ENCODE results near the gene SFMBT2.

The SFMBT2 gene

DNA sequence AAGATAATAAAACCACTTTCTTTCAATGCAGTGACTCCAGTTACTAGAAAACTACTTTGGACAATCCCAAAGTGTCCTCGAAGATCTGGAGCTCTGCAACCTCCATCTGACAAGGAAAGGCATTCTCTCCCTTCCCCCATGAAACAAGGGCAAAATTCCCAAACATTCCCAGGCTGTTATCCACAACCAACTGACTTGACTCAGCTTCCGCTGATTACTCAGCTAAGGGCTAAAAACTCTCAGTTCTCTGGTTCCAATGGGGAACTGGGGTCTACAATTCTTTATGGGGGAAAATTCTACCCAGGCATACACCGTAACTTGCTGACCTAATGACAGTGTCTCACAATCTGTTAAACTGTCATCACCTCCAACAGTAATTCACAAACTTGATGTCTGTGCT lies 48.4 kb downstream of the SFMBT2 start:
- no peak for DNase-seq

DNA sequence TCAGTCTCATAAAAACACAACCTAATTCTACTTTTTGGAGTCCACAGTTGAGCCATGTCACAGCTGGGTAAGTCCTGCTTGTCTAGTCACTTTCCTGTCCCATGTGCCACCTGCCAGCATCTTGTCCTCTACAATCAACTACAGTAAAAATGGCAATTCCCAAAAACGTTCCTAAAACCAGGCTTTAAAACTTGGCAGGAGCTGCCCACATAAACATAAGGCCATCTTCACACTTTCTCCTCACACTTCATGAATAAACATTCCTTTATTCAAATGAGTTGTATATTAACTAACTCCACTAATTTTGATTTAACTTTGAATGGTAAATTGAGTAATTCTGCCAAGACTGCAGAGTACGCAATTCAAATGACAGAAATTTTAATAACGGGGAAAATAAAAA lies 49.5 kb downstream of the SFMBT2 start:
- DNase-seq, result no peak

DNA sequence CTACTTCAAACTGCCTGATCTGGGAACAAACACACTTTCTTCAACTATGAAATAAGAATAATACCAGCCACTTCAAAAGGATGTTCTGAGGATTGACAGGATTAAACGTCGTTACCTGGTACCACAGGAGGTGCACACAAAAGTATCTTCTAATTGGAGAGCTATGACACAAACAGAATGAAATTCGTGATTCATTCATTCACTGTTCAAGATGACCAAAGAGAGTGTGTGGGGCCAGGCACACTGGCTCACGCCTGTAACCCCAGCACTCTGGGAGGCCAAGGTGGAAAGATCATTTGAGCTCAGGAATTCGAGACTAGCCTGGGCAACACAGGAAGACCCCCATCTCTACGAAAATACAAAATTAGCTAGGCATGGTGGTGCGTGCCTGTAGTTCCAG lies 50.9 kb downstream of the SFMBT2 start:
- no peak for DNase-seq

DNA sequence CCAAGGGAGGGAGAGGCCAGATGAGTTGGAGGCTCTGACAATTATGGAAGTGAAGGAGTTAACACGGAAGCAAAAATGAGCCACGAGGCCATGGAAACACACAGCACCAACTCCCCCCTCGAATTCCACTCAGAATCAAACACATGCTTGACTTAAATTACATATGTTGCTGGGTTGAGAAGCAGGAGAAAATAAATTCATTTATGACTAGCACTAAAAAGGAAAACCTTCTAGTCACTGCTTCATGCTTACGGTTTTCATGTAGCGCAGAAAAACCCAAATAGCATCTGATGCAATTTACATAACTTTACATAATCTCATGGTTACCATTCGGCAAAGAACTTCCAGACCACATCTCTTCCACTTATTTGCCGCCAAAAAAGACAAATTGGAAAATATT lies 51.5 kb downstream of the SFMBT2 start:
- no peak for DNase-seq

DNA sequence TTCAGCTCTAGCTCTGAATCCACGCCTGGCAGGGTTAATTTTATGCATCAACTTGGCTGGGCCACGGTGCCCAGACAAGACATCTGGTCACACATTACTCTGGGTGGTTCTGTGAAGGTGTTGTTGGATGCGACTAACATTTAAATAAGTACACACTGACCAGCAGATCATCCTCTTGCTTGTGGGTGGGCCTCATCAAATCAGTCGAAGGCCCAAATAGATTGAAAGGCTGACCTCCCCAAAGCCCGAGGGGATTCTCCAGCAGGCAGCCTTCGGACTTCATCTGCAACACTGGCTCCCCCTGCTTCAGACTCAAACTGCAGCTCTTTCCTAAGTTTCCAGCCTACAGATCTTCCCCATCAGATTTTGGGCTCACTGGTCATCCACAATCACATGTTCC lies 53.6 kb downstream of the SFMBT2 start:
- no peak for DNase-seq

DNA sequence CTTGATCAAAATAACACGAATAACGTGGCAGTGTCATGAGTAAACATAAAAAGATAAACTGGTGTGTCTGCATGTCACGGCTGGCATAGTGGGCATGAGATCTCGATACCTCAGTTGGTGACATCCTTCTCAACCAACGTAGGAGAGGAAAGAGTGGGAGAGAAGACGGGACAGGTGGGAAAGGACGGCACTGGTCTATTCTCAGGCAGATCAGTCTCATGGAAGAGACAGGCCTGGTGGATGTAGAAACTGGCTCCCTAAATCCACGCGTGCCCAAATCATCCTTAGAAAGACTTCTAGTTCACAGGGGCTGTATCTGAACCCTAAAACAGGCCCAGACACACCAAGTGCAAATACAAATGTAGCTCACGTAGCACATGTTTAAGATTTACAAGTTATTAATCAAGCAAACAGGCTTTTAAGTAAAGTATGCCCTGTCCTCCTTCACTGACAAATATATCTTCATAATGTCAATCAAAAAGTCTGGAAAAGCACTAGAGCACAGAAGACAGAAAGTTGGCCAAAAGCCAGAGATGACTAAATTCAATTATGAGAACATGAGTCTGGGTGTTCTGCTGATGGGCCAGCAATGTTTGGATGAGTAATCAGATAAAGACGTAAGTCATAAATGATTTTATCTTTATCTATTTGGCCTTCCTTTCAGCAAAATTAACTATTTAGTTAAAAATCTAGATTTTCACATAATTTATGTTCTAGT lies 56.3 kb downstream of the SFMBT2 start:
- DNase-seq, result no peak

DNA sequence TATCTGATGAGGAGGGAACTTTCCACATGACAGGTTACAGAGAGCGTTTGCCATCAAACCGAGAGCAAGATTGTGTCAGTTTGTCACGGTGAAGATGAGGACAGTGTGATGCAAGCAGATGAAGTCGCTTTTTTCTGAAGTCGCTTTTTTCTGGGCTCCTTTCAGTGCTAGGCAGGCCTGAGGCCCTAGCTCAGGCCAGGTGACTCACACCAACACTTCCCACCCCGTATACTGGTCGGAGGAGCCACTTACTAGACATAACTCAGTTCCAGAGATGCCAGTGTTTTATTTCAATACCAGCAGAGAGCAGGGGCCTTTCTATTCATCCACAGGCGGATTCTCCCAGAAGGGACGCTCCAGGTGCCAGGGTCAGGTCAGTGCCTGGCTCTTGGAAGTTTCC lies 58.9 kb downstream of the SFMBT2 start:
- no peak for DNase-seq

DNA sequence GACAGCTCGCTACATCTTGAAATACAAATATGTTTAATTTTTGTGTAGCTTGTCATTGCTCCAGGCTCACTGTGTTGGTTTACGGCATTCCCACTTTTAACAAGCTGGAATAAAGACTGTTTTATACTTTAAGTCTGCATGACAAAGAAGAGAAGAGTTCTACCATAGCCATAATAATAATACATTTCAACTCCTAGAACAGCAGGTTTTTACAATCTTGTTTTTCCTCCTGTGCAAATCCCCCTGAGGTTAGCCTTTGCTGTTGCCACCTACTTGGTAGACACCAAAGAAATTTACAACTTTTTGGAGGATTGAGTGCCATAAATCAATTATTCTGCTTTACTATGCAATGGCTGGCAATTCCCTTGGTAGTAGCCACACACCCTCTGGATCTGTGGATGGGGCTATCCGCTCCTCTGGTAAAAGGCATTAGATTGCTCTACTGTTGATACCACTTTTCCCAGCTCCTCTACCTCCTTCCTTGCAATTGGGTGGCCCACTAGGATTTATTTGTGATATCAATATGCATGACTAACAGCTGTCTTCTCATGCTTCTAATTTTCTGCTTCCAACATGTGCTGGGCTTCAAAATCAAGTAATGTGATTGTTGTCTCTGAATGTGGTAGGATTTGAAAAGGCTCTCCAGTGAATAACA lies 60.2 kb downstream of the SFMBT2 start:
- no peak for DNase-seq

DNA sequence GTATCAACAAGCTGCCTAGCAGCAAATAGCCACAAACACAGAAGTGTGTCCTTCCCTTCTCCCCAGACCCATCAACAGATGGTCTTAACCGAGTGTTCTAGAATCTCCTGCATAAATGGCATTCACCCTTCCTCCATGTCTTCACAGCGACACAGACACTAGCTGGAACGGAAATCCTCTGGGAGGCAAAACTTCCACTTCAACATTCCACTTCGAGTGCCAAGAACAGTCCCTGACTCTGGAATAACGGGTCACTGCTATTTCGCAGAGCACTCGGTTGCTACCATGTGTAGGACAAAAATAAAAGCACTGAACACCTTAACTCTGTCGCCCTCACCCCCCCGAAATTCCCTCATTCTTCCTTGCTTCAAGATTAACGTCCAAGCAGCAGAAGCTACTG lies 65.1 kb downstream of the SFMBT2 start:
- no peak for DNase-seq

DNA sequence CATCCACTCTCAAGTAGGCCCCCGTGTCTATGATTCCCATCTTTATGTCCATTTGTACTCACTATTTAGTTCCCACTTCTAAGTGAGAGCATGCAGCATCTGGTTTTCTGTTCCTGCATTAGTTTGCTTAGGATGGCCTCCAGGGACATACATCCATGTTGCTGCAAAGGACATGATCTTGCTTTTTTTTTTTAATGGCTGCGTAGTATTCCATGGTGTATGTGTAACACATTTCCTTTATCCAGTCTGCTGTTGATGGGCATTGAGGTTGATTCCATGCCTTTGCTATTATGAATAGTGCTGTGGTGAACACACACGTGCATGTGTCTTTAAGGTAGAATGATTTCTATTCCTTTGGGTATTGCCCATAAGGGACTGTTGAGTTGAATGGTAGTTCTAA lies 67.8 kb downstream of the SFMBT2 start:
- no peak for DNase-seq

DNA sequence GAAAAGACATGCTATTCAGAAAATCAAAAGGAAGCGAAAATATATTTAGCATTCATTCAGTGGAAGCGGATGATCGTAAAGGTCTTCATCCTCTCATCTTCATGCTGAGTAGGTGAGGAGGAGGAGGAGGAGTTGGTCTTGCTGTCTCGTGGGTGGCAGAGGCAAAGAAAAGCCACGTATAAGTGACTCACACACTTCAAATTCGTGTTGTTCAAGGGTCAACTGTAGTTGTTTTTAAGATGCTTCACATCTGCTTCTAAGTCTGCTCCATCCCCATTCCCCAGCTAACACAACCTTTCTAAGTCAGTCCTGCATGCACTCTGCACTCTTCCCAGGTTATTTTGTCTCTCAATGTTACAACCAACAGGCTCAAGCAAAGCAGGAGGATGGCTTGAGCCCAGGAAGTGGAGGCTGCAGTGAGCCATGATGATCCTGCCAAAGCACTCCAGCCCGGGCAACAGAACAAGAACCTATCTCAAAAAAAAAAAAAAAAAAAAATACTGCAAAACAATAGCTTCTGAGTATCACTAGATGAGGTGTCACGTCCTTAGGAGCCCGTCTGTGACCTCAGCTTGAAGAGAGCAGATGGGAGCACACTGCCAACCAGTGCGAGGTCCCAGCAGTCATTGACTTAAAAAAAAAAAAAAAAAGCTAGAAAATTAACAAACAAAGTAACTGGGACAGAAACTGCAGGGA lies 70.5 kb downstream of the SFMBT2 start:
- no peak for DNase-seq

DNA sequence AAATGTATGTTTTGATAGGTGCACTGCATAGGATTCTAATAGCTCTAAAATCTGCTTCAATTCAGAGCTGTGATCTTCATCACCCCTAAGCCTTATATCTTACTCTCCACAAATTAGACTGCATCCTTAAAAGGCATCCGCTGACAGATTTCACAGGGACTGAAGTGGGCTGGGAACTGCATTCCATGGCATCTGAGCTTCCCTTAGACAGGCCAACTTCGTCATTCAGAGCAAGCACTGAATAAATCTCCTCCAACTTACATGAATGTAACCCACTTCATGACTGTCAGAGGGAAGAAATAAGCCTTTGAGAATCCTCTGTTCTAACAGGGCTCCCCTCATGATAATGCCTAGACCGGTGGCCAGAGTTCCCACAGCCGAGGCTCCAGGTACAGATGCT lies 71.3 kb downstream of the SFMBT2 start:
- no peak for DNase-seq

DNA sequence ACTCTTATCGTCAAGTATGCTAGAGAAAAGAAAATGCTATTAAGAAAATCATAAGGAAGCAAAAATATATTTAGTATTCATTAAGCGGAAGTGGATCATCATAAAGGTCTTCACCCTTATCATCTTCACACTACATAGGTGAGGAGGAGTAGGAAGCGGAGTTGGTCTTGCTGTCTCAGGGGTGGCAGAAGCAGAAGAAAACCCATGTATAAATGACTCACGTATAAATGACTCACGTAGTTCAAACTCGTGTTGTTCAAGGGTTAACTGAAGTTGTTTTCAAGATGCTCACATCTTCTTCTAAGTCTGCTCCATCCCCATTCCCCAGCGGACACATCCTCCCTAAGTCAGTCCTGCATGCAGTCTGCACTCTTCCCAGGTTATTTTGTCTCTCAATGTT lies 72.4 kb downstream of the SFMBT2 start:
- no peak for DNase-seq

DNA sequence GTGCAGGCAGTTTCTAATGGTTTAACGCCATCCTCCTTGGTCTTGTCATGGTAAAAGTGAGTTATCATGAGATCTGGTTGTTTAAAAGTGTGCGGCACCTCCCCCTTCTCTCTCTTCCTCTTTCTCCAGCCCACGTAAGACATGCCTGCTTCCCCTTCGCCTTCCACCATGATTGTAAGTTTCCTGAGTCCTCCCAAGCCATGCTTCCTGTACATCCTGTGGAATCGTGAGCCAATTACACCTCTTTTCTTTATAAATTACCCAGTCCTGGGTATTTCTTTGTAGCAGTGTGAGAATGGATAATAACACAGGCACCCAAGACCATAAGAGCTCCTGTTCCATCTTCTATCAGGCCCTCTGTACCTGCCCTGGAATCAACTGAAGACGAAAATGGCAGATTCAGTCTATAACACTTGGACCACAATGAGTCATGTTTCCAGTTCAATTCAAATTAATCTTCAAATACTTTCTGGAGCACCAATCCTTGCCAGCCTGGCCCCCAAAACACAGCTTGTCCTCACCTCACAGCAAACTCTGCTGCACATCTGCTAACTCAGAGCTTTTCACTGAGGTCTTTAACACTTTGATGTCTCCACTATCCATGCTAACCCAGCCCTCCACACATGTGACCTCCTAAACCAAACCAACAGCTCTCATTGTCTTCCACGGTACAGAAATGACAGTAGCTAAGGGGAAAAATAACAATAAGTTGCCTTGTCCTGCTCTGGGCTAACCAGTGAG lies 73.2 kb downstream of the SFMBT2 start:
- DNase-seq, result no peak

DNA sequence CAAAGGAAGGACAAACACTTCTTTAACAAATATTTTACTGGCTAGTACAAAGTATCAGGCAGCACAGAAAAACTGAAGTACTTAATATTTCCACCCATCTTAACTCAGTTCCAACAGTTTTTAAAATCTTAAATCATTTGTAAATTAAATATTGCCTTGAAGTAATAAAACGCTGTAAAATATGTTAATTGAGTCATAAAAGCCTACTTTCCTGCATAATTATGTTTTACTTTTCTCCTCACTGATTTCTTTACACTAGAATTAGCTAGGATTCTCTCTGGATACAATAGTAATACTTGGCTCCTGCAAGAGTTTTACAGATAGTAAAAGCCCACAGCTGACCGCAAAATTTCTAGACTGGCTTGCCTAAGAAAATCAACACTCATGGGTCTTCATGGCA lies 74.9 kb downstream of the SFMBT2 start:
- no peak for DNase-seq

DNA sequence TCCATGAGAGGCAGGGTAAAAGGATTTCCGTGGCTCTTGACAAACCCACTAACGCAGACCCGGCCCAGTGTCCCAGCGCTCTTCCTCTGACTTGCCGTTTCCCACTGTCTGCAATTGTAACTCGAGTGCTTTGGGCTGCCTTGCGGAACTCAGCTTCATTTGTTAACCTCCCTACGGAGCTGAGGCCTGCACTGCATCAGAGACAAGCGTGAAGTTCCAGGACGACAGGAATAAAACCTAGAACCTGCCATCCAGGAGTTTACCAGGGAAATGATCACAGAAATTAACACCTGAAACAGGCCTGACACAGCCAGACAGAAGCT lies 76.2 kb downstream of the SFMBT2 start:
- DNase-seq, result no peak

DNA sequence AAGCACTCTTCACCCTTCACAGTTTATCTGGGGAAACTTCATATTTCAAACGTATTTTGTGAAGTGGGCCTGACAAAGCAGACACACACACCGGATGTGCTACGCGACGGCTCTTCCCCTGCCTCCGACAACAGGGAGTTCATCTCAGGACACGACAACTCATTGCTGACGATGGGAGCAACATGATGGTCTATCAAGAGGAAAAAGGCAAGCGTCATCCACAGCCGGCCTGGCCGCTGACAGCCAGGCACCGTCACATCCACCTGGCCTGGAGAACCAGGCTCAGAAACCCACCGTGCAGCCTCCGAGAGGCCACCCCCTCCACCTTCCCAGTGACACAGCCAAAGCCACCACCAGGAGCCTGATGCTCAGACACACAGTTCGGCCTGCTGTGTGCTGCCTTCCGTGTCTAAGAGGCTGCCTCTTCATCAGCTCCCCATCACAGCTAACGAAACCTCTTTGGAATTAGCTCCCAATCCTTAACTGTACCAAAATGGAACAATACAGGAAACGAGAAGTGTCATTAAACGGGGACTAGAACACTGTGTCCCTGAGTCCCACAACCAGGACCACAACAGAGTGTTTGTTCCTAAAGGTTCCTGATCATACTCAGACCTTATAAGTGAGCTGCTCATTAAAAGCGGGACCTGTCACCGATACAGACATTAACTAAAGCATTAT lies 76.7 kb downstream of the SFMBT2 start:
- no peak for DNase-seq

DNA sequence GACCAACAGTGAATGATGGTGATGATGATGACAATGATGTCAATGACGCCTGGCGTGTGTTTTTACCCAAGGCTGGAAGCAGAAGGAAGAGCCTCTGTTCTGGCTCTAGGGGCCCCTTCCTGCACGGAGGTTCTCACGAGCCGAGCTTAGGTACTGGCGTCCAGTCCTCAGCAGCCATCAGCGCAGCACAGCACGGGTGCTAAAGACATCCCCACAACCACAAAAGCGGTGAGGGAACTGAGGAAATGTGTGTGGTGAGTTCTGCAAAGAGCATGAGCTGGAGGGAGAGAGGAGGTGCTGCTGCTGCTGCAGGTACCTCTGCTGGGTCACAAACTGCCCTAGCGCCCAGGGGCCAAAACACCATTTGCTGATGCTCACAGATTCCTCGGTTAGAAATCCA lies 81.6 kb downstream of the SFMBT2 start:
- no peak for DNase-seq

DNA sequence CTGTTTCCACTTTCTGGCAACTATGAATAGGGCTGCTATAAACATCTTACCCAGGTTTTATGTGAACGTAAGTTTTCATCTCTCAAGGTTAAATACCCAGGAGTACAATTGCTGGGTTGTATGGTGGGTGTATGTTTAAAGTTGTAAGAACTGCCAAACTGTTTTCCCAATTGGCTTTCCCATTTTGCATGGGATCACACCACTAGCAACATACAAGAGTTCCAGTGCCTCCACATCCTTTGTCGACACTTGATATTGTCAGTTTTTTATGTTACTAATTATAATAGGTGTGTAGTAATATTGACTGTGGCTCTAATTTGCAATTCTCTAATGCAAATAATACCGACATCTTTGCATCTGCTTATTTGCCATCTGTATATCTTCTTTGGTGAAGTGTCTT lies 82.9 kb downstream of the SFMBT2 start:
- DNase-seq, result no peak

DNA sequence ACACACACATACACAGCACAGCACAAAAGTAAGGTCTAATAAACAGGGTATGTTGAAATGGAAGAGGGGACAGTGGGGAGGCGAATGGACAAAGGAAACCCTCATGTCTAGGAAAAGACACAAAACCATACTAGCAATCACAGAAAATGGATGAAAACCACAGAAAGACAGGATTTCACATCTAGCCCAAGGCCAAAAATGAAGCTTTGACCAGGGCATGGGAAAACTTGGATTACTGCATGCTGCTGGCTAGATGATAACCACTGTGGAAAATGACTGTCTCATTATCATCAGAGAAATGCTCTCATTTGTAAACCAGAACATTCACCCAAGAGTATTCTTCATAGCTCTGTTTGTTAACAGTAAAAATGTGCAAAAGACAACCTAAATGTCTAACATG lies 88.2 kb downstream of the SFMBT2 start:
- no peak for DNase-seq

DNA sequence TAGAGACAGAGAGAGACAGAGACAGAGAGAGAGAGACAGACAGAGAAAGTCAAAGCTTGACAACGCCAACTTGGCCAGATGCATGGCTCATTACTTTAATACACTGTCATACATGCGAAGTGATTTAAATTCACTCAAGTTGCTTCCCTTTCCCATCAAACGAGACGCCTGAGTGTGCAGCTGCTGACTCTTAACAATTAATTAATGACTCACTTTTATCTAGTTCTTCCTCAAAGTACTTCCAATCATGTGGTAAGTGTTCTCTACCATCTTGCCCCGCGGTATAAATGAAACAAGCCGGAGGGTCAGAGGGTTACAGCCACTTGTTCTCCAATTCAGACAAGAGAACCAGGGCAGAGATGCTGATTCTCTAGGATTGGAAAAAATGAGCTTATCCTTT lies 90.8 kb downstream of the SFMBT2 start:
- DNase-seq, result no peak

DNA sequence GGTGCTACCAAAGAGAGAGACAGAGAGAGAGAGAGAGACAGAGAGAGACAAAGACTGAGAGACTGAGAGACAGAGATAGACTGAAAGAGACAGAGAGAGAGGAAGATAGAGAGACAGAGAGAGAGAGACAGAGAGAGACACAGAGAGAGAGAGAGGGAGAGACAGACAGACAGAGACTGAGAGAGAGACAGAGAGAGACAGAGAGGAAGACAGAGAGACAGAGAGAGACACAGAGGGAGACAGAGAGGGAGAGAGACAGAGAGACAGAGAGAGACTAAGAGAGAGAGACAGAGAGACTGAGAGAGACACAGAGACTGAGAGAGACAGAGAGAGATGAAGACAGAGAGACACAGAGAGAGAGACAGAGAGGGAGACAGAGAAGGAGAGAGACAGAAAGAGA lies 91.2 kb downstream of the SFMBT2 start:
- no peak for DNase-seq

DNA sequence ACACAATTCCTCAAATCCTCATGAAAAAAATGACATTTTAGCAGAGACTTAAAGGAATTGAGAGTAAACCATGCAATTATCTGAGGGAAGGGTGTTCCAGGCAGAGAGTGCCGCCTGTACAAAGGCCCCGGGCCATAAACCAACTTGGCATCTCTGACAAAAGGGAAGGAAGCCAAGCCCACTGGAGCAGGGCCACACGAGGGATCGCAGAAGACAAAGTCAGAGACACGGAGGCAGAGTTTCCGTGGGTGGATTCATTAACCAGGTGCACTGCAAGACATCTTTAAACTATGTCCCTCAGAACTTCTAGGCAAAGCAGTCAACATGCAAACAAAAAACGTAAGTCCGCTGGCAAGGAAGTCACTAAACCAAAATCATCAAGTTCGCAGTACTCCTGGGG lies 92.0 kb downstream of the SFMBT2 start:
- no peak for DNase-seq
